HG03135 (cell line): ENCODE data around the gene PEX26.
A peak's percentile ranks its signal among the peaks of the same experiment; 100 is the strongest.
"Not testable (repeated sequence)": the region's sequence is repeated elsewhere in the genome, so short reads cannot be mapped to it uniquely, and the experiment has no call there.

Source experiments
- ATAC-seq: cut with Tn5 transposase; IDR thresholded peaks from one replicate; pipeline ENCODE4 v1.9.1; 2021; ENCODE audit warnings: mild to moderate bottlenecking, moderate library complexity; ENCODE audit not compliant: unreplicated experiment

Gene PEX26

GRCh38 chr22:18070556-18071306, 7.1 kb upstream of the PEX26 start:
- ATAC-seq, result no peak

- ATAC-seq, result not testable (repeated sequence)
These were observed 6.4 kb upstream of the PEX26 start for GRCh38 chr22:18071307-18071967.

- ATAC-seq, result no peak
These were observed 5.9 kb upstream of the PEX26 start for GRCh38 chr22:18071968-18072310.

GRCh38 chr22:18073467-18073866, 4.3 kb upstream of the PEX26 start:
- ATAC-seq, result no peak

- not testable (repeated sequence) for ATAC-seq
These were observed 3.9 kb upstream of the PEX26 start for GRCh38 chr22:18073927-18074326.

GRCh38 chr22:18075101-18075719, 2.6 kb upstream of the PEX26 start:
- no peak for ATAC-seq

- ATAC-seq, result no peak
These were observed 1.9 kb upstream of the PEX26 start for GRCh38 chr22:18075720-18076497.

- peak; percentile 6 for ATAC-seq
These were observed 627 bp upstream of the PEX26 start for GRCh38 chr22:18077087-18077638.

GRCh38 chr22:18078329-18079041, 695 bp downstream of the PEX26 start:
- peak; percentile 11 for ATAC-seq

- no peak for ATAC-seq
These were observed 2.0 kb downstream of the PEX26 start for GRCh38 chr22:18079706-18080233.

- no peak for ATAC-seq
These were observed 3.6 kb downstream of the PEX26 start for GRCh38 chr22:18081416-18081815.

GRCh38 chr22:18082467-18082866, 4.7 kb downstream of the PEX26 start:
- ATAC-seq, result no peak

- ATAC-seq, result no peak
These were observed 5.6 kb downstream of the PEX26 start for GRCh38 chr22:18083406-18083805.

- no peak for ATAC-seq
These were observed 7.4 kb downstream of the PEX26 start for GRCh38 chr22:18085188-18085587.

- no peak for ATAC-seq
These were observed 9.6 kb downstream of the PEX26 start for GRCh38 chr22:18087350-18087855.

GRCh38 chr22:18088825-18089568, 11.2 kb downstream of the PEX26 start:
- ATAC-seq, result no peak

GRCh38 chr22:18090286-18090685, 12.5 kb downstream of the PEX26 start:
- ATAC-seq, result no peak

- ATAC-seq, result no peak
These were observed 13.7 kb downstream of the PEX26 start for GRCh38 chr22:18091478-18091877.

GRCh38 chr22:18091916-18092526, 14.2 kb downstream of the PEX26 start:
- no peak for ATAC-seq
